ENCODE results near the gene MS4A10.

GRCh38 chr11:60743058-60743457, 42.1 kb upstream of the MS4A10 start:
- TF ChIP-seq, protein P1, sequence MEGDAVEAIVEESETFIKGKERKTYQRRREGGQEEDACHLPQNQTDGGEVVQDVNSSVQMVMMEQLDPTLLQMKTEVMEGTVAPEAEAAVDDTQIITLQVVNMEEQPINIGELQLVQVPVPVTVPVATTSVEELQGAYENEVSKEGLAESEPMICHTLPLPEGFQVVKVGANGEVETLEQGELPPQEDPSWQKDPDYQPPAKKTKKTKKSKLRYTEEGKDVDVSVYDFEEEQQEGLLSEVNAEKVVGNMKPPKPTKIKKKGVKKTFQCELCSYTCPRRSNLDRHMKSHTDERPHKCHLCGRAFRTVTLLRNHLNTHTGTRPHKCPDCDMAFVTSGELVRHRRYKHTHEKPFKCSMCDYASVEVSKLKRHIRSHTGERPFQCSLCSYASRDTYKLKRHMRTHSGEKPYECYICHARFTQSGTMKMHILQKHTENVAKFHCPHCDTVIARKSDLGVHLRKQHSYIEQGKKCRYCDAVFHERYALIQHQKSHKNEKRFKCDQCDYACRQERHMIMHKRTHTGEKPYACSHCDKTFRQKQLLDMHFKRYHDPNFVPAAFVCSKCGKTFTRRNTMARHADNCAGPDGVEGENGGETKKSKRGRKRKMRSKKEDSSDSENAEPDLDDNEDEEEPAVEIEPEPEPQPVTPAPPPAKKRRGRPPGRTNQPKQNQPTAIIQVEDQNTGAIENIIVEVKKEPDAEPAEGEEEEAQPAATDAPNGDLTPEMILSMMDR (IDR thresholded peaks at IDR 0.05; ENCODE audit: low read depth, low read length), result no peak
- no peak for TF ChIP-seq MAX (IDR thresholded peaks at IDR 0.05; ENCODE audit: low read depth, low read length)
- TF ChIP-seq POLR2A (IDR thresholded peaks at IDR 0.05; ENCODE audit: extremely low read depth, insufficient read length), result no peak
- no peak for TF ChIP-seq MYC (IDR thresholded peaks at IDR 0.05; ENCODE audit: low read depth, low read length)
